DOHH2 (cell line): Measurements from ENCODE around the gene CTTNBP2.

ENCODE experiments used
- H3F3A ChIP-seq: fragments of 200-600 bp; sonication (generic), shearing (Covaris generic); 2 replicates; pipeline ENCODE4 v1.6.0; 2016; ENCODE audit warnings: antibody characterized with exemption, mild to moderate bottlenecking; ENCODE audit not compliant: control insufficient read depth, insufficient read depth
- H3K27ac ChIP-seq: fragments of 200-600 bp; sonication (generic); 2 replicates; pipeline ENCODE4 v1.5.1; 2014; ENCODE audit warnings: low read depth, mild to moderate bottlenecking, low read length, moderate library complexity
- H3K27me3 ChIP-seq: fragments of 200-600 bp; sonication (generic); 2 replicates; pipeline ENCODE4 v1.6.1; 2014; ENCODE audit warnings: mild to moderate bottlenecking, low read length, mixed read lengths; ENCODE audit not compliant: control insufficient read depth
- H3K36me3 ChIP-seq: fragments of 200-600 bp; sonication (generic); 2 replicates; pipeline ENCODE4 v1.6.1; 2014; ENCODE audit warnings: mild to moderate bottlenecking, low read length, moderate library complexity, mixed read lengths; ENCODE audit not compliant: control insufficient read depth
- H3K4me1 ChIP-seq: fragments of 200-600 bp; sonication (generic); 2 replicates; pipeline ENCODE4 v1.6.1; 2014; ENCODE audit warnings: mild to moderate bottlenecking, low read length, mixed read lengths; ENCODE audit not compliant: control insufficient read depth
- H3K4me2 ChIP-seq: fragments of 200-600 bp; sonication (generic); 2 replicates; pipeline ENCODE4 v1.6.0; 2014; ENCODE audit warnings: mild to moderate bottlenecking, low read length, moderate library complexity
- H3K4me3 ChIP-seq: fragments of 200-600 bp; sonication (generic); 2 replicates; pipeline ENCODE4 v1.5.1; 2014; ENCODE audit warnings: mild to moderate bottlenecking, low read length, mixed read lengths
- H3K79me2 ChIP-seq: fragments of 200-600 bp; sonication (generic); 2 replicates; pipeline ENCODE4 v1.6.1; 2014; ENCODE audit warnings: mild to moderate bottlenecking, low read length, mixed read lengths; ENCODE audit not compliant: control insufficient read depth
- H3K9me2 ChIP-seq: fragments of 200-600 bp; sonication (generic); replicated peaks from 2 replicates; pipeline ENCODE4 v1.6.1; 2014; ENCODE audit warnings: mild to moderate bottlenecking, low read length, mixed read lengths; ENCODE audit not compliant: control insufficient read depth
- H3K9me3 ChIP-seq: fragments of 200-600 bp; sonication (generic); 2 replicates; pipeline ENCODE4 v1.6.1; 2014; ENCODE audit warnings: antibody characterized with exemption, low read length, mixed read lengths; ENCODE audit not compliant: control insufficient read depth, insufficient read depth
- H4K20me1 ChIP-seq: fragments of 200-600 bp; sonication (generic); 2 replicates; pipeline ENCODE4 v1.6.0; 2014; ENCODE audit warnings: low read depth, mild to moderate bottlenecking, antibody characterized with exemption, low read length, moderate library complexity; ENCODE audit not compliant: control insufficient read depth, insufficient read depth
- EZH2phosphoT487 ChIP-seq: fragments of 200-600 bp; sonication (generic); IDR thresholded peaks from 2 replicates; pipeline ENCODE4 v1.6.1; 2017; ENCODE audit warnings: borderline replicate concordance, mild to moderate bottlenecking, antibody characterized with exemption, low read length, moderate library complexity, mixed read lengths
- TF ChIP-seq, protein P1 (sequence below): fragments of 200-600 bp; sonication (generic); IDR thresholded peaks from one replicate; pipeline ENCODE4 v1.5.1; 2014; ENCODE audit warnings: antibody characterized with exemption, mild to moderate bottlenecking, low read depth, low read length; ENCODE audit not compliant: poor library complexity, severe bottlenecking

The CTTNBP2 gene

GRCh38 chr7:117808341-117808757, 64.9 kb downstream of the CTTNBP2 start:
- Histone ChIP-seq H3K79me2 (no peaks in the 10 kb centered on the region), H3K4me1 (no peaks in the 10 kb centered on the region), H3K27me3 (no peaks in the 10 kb centered on the region), H3K27ac (no peak overlapping the region), H3K4me3 (no peak overlapping the region), H3K36me3 (no peaks in the 10 kb centered on the region), H3K9me3 (no peaks in the 10 kb centered on the region), H3K4me2 (no peak overlapping the region), H3K9me2 (no peaks in the 10 kb centered on the region), H3F3A (no peaks in the 10 kb centered on the region), H4K20me1 (no peaks in the 10 kb centered on the region)
- TF ChIP-seq, protein P1, sequence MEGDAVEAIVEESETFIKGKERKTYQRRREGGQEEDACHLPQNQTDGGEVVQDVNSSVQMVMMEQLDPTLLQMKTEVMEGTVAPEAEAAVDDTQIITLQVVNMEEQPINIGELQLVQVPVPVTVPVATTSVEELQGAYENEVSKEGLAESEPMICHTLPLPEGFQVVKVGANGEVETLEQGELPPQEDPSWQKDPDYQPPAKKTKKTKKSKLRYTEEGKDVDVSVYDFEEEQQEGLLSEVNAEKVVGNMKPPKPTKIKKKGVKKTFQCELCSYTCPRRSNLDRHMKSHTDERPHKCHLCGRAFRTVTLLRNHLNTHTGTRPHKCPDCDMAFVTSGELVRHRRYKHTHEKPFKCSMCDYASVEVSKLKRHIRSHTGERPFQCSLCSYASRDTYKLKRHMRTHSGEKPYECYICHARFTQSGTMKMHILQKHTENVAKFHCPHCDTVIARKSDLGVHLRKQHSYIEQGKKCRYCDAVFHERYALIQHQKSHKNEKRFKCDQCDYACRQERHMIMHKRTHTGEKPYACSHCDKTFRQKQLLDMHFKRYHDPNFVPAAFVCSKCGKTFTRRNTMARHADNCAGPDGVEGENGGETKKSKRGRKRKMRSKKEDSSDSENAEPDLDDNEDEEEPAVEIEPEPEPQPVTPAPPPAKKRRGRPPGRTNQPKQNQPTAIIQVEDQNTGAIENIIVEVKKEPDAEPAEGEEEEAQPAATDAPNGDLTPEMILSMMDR: no peak
- TF ChIP-seq EZH2phosphoT487: no peak

DNA sequence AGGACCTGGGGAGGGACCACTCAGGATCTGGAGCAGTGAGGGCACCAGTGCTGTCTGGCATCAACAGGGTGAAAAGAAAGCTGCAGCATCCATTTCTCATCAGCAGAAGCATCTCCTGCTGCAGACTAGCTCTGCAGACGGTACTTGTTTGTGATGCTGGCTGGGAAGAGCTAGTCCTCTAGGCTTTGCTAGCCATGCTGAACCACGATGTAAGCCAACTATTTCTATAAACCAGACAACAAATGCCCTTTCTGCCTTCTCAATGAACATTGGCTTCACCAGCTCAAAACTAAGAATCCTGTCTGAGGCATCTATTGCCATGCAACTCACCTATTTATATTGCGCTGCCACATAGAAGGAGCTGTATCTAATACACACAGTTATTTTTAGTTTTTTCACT, 65.6 kb downstream of the CTTNBP2 start:
- TF ChIP-seq, protein P1: no peak
- TF ChIP-seq EZH2phosphoT487: no peak
- Histone ChIP-seq H3K9me3 (no peaks in the 10 kb centered on the region), H3K27ac (no peak overlapping the region), H3K4me3 (no peak overlapping the region), H3K4me2 (no peak overlapping the region), H3K27me3 (no peaks in the 10 kb centered on the region), H3K79me2 (no peaks in the 10 kb centered on the region), H3K36me3 (no peaks in the 10 kb centered on the region), H3K4me1 (no peaks in the 10 kb centered on the region), H4K20me1 (no peaks in the 10 kb centered on the region), H3F3A (no peaks in the 10 kb centered on the region), H3K9me2 (no peaks in the 10 kb centered on the region)

DNA sequence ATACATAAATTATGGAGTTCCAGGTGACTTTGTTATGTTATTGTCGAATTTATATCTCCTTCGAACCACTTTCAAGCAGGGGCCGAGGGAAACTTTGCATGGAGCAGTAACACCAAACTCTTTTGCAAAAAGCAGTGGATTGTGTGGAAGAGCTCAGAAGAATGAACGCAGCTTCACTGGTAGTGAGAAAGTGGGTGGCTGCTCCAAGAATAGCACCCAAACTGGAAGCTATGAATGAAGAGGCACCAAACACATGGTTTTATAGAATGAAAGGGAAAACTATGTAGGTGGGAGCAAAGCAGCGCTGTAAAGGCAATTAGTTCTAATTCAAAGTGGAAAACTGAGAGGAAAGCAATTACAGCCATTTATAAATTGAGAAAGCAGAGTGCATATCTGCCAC, 67.2 kb downstream of the CTTNBP2 start:
- Histone ChIP-seq H3K27me3 (no peaks in the 10 kb centered on the region), H3K4me2 (no peak overlapping the region), H3K4me3 (no peak overlapping the region), H3F3A (no peaks in the 10 kb centered on the region), H3K27ac (no peak overlapping the region), H3K79me2 (no peaks in the 10 kb centered on the region), H3K9me2 (no peaks in the 10 kb centered on the region), H3K4me1 (no peaks in the 10 kb centered on the region), H4K20me1 (no peaks in the 10 kb centered on the region), H3K36me3 (no peaks in the 10 kb centered on the region), H3K9me3 (no peaks in the 10 kb centered on the region)
- TF ChIP-seq, protein P1: no peak
- no peak for TF ChIP-seq EZH2phosphoT487

DNA sequence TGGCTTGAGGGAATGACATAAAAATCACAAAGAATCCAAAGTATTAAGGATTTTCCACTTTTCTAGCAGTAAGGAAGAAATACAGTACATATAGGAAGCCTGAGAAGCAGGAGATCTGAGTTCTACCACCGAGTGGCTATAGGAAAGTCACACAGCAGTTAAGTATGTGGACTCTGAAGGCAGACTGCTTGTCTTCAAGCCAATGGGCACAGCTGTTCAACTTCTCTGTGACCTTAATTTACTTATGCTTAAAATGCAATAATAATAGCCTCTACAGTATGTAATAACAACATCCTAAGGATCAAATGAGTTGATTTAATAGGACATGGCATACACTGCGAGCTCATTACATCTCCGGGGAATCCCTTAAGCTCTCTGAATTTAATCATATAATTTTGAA, 68.0 kb downstream of the CTTNBP2 start:
- Histone ChIP-seq H3K9me3 (no peaks in the 10 kb centered on the region), H3K4me1 (no peaks in the 10 kb centered on the region), H3K4me3 (no peak overlapping the region), H3K27me3 (no peaks in the 10 kb centered on the region), H3K27ac (no peak overlapping the region), H3K36me3 (no peaks in the 10 kb centered on the region), H4K20me1 (no peaks in the 10 kb centered on the region), H3K79me2 (no peaks in the 10 kb centered on the region), H3F3A (no peaks in the 10 kb centered on the region), H3K9me2 (no peaks in the 10 kb centered on the region), H3K4me2 (no peak overlapping the region)
- TF ChIP-seq, protein P1: no peak
- no peak for TF ChIP-seq EZH2phosphoT487
